Head of caudate nucleus (tissue), 42 donors: Measurements from ENCODE around the gene METTL25B.

Source experiments
- DNase-seq, 42 donors: peaks; one replicate each; pipeline versions ENCODE4 v3.0.0 to v3.0.0-alpha.2; 2020 to 2021; ENCODE audit warnings: mixed read lengths in 7 of 42
- intact Hi-C: fragments of 100-400 bp; cut with DNase I; formaldehyde crosslinking; loops from one replicate; pipeline ENCODE4 v1.15.0; 2022

Gene METTL25B

GRCh38 chr1:156727926-156728598 is at the start of gene METTL25B:
Gene METTL25B, plus strand, starts transcription at chr1:156728469. Its CDS starts 636 bp downstream, at chr1:156729105.
- peak; percentile 44 to 91 (median 81) for DNase-seq
- intact Hi-C loops: loop anchor here (5.0 kb wide), 1 partner anchor 41 kb away; no protein-coding TSS in a partner anchor

DNA sequence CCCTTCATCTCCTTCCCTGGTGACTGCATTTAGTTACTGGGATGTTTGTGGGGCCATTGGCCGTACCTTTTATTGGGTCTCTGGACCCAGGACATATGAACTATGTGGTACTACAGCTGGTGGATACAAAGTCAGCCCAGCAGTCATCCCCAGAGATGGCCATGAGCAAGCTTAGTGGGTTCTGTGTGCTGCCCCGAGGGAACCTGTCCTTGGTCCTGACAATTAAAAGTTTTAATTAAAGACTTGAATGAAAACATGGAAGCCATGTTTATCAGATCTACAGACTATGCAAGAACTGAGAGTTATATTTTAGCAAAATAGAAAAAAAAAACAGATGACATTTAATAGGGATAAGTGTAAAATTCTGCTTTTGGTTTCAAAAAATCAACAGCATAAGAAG is 48.2 kb upstream of the METTL25B start:
- intact Hi-C loops: no loop called here
- DNase-seq: no peak

DNA sequence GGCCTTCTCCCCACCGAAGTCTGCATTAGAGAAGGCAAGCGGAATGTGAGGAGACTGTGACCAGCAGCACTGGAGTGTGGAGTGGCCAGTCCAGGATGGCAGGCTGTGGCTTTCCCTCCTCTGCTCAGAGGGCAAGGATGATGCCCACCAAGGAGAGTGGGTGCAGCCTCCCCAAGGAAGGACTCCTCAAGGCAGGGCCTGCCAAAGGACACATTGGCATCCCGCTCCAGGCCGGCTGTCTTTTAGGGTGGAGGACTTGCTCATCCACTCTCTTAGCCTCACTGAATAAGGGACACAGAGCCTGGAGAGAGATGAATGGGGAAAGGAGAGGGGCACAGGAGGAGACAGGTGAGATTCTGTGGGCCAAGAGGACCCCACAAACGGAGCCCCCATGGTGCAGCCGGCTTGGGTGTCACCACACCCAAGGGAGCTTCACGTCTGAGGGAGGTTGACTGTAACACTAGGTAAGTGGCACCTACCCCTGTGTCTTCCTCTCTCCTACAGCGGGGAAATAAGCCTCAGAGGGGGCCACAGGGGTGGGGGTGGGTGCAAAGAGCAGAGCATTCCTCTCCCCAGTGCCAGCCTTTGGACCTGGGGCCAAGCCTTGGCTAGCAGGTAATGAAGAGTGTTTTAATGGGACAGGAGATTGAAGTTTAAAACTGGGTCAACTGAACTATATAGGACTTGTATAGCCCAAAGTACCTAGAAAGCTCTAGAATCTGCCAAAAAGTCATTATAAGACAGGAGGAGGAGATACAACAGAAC is 46.9 kb upstream of the METTL25B start:
- intact Hi-C loops: no loop called here
- no peak for DNase-seq

DNA sequence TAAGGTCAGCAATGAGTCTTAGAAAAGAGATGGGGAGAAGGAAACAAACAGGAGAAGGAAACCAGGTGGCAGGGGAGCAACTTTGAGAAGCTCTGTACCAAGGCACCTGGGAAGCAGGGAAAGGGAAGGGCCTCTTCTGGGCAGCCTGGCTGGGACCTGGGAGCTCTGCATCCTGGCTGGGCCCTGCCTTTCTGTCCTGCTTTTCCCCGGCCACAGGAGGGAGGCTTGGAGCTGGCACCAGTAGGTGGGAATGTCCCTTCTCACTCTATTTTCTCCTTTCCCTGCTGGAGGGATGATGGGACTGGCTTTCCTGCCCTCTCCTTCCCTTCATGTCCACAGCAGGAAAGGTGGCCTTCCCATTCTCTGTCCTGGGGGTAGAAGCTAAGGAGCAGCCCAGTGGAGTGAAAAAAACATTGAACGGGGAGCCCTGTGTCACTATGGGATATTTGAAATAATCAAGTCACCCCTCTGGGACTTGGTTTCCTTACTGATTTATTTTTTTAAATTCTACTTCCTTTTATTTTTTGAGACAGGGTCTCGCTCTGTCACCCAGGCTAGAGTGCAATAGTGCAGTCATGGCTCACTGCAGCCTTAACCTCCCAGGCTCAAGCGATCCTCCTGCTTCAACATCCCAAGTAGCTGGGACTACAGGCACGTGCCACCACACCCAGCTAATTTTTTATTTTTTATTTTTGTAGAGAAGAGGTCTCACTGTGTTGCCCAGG is 45.9 kb upstream of the METTL25B start:
- DNase-seq: no peak
- intact Hi-C loops: no loop called here

GRCh38 chr1:156684227-156684782 is 44.0 kb upstream of the METTL25B start:
- no peak for DNase-seq
- intact Hi-C loops: no loop called here

DNA sequence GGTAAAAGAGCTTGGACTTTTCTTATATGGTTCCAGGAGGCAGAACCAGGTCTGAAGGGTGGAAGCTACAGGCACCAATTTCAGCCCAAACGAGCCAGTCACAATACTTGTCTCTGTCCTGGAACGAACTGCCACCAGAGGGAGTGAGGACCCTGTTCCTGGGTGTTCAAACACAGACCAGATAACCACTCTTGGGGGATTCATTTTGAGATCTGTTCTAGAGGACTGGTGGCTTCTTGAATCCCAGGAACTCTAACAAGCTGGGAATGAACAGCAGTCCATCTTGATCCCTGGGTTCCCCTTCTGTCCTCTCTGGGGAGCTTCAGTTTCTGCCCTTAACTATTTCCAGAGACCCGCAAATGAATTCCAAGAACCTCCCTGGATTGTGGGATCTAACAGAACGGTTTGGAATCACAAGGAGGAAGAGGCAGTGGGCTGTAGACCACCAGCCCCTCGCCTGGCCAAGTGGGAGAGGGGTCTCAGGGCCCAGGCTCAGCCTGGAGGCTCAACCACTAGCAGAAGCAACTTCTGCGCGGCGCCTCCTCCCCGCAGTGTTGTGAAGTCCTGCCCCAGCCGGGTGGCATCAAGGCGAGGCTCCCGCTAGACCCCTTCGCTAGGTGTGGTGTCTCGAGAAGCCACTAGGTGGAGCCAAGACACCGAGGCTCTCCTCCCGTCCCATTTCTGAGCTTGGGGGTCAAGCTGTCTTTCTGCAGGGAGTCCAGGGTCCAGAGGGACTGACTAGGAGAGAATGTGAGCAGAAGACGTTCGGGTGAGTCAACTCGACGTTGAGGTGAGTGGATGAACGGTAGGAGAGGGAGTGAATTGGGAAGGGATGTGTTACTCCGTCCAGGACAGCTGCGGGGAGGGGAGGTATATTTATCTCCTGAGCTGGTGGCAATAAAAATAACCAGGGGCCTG is 39.0 kb upstream of the METTL25B start:
- intact Hi-C loops: loop anchor here (5.0 kb wide), 1 partner anchor 38 kb away; the partner anchor contains the start of genes ISG20L2 and METTL25B
- DNase-seq: peak; percentile 54 to 89 (median 76)

DNA sequence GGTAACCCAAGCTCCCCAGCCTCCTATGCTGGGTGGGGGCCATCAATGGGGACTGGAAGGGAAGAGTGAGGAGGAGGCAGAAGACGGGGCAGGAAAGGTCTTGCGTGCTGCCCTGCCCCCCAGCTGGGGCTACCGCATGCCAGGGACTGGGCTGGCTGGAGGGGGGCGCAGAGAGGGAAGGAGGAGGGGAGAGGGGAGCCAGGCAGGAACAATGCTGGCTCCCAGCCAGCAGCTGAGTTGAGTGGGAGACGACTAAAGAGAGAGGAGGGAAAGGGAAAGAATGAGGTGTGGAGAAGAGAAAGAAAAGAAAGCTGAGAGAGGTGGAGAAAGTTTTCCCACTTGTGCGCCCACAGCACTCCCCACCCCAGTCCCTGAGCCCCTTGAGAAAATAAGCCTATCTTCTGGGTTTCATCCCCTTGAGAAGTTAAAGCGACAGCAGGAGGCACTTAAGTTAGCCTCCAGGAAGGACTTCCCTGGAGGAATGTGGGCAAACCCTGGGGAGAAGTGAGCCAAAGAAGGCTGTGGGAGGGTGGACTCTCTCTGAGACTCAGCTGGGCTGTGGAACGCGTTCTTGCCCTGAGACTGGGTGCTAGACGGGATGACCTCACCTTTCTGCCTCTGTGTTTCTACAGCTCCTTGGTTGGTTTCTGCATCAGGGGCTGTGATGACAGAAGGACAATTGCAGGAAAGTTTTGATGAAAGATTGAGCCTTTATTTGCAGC is 38.2 kb upstream of the METTL25B start:
- DNase-seq: no peak
- intact Hi-C loops: loop anchor here (5.0 kb wide), 1 partner anchor 37 kb away; the partner anchor contains the start of genes ISG20L2 and METTL25B

- no peak for DNase-seq
- intact Hi-C loops: no loop called here
These were observed 37.6 kb upstream of the METTL25B start for GRCh38 chr1:156690675-156691036.

- intact Hi-C loops: no loop called here
- no peak for DNase-seq
These were observed 37.1 kb upstream of the METTL25B start for GRCh38 chr1:156691191-156691590.

DNA sequence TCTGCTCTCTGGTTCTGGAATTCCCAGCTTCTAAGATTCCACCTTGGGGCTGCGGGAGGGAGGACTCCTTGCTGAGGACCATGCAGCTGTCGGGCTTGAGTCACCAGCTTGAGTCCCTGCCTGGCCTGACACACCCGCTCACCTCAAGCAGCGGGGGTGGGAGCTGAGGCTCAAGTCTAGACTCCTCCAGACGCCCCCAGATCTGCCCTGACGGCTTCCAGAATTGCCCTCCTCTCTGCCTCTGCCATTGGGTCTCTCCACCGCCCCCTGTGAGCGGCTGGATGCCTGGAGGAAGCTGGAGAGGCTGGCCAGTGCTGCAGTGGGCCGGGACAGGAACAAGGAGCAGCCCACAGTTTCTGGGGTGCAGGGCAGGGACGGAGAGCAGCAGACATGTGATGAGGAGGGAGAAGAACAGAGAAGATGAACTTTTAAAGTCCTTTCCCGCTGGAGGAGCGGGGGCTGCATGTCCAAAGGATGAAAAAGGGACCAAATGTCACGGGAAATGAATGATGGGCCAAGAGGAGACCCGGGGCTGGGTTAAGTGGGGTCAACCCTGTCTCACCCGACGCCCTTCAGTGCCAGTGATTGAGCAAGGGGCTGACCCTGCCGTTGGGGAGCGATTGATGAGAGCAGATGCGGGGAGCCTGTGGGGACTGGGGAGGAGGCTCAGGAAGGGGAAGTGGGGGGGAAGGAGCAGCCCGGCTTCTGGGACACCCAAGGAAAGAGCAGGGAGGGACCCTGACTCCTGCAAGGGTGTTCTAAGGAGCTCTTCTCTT is 36.4 kb upstream of the METTL25B start:
- intact Hi-C loops: no loop called here
- DNase-seq: no peak

DNA sequence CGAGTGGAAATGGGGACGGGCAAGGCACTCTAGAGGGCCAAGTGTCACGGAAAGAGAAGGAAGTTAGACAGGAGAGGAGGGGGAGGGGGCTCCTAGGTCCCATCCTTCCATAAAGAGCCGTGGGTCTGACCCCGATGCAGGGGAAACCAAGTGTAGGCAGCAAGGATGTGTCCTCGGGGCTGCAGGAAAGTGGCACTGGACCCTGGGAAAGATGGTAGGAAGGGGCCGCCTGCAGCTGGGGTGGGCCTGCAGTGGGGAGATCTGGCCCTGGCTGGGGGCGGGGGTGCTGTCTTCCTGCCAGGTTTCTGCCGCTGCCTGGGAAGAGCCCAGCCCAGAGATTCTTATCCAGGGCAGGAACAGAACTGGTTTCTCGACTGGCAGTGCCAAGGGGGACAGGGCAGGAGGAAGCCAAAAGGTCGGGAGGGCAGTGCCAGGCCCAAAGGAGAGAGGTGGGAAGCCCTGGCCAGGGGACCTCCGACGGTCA is 35.8 kb upstream of the METTL25B start:
- no peak for DNase-seq
- intact Hi-C loops: no loop called here

DNA sequence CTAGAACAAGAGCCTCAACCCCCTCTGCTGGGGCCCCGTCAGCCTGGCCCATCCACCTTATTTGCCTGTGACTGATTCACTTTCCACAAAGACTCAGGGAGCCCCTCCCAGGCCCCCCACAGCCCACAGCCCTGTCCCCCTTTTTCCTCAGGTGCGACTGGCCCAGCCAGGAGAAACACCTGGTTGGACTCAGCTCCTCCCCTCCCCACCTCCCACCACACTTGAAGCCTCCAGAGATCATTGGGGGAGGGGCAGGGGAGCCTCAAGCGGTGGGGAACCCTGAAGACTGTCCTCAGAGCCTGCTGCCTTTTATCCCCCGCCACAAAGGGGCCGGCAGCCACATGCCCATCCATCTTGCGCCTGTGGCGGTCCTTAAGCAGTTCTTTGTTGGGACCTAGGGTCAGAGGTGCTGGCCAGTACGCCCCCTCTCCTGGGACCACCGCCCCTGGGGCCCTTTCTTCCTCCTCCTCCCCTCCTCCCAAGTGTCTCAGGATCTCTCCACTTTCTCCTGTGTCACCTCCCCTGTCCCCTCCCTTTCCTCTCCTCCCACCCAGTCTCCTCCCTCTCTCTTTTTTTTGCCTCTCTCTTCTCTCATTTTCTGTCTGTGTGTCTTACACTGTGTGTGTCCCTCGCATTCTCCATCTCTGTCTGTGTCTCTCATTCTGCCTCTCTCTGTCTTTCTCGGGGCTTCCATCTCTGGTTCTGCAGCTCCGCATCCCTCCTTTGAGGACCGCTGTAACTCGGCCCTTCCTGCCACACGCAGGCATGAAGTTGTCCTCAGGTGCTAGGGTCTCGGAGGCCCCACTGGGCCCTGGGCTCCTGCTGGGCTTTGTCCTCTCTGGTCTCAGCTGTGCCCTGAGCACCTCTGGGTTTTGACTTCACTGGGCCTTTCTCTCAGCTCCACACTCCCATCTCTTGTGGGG is 35.1 kb upstream of the METTL25B start:
- intact Hi-C loops: no loop called here
- DNase-seq: no peak

GRCh38 chr1:156693848-156694689 is 34.2 kb upstream of the METTL25B start:
- no peak for DNase-seq
- intact Hi-C loops: no loop called here

DNA sequence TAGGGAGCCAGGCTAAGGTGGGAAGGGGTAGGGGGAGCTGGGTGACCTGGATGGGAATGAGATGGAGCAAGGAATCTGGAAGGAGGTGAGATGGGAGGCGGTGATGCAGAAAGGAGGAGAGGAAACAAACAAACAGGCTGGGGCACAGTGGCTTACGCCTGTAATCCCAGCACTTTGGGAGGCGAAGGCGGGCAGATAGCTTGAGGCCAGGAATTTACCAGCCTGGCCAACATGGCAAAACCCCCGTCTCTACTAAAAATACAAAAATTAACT is 33.6 kb upstream of the METTL25B start:
- intact Hi-C loops: no loop called here
- no peak for DNase-seq

- DNase-seq: no peak
- intact Hi-C loops: no loop called here
These were observed 31.5 kb upstream of the METTL25B start for GRCh38 chr1:156696755-156697154.
